DMS114 treated with DMSO at 0.1 percent for 48 hours (cell line): Measurements from ENCODE around the gene TAF4.
"Not testable (repeated sequence)": the region's sequence is repeated elsewhere in the genome, so short reads cannot be mapped to it uniquely, and the experiment has no call there.

Experiments
- DNase-seq: peaks from one replicate; lab custom pipeline; 2025; ENCODE audit not compliant: unreplicated experiment; lab: John Stamatoyannopoulos, UW

Gene TAF4, protein sequence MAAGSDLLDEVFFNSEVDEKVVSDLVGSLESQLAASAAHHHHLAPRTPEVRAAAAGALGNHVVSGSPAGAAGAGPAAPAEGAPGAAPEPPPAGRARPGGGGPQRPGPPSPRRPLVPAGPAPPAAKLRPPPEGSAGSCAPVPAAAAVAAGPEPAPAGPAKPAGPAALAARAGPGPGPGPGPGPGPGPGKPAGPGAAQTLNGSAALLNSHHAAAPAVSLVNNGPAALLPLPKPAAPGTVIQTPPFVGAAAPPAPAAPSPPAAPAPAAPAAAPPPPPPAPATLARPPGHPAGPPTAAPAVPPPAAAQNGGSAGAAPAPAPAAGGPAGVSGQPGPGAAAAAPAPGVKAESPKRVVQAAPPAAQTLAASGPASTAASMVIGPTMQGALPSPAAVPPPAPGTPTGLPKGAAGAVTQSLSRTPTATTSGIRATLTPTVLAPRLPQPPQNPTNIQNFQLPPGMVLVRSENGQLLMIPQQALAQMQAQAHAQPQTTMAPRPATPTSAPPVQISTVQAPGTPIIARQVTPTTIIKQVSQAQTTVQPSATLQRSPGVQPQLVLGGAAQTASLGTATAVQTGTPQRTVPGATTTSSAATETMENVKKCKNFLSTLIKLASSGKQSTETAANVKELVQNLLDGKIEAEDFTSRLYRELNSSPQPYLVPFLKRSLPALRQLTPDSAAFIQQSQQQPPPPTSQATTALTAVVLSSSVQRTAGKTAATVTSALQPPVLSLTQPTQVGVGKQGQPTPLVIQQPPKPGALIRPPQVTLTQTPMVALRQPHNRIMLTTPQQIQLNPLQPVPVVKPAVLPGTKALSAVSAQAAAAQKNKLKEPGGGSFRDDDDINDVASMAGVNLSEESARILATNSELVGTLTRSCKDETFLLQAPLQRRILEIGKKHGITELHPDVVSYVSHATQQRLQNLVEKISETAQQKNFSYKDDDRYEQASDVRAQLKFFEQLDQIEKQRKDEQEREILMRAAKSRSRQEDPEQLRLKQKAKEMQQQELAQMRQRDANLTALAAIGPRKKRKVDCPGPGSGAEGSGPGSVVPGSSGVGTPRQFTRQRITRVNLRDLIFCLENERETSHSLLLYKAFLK

DNA sequence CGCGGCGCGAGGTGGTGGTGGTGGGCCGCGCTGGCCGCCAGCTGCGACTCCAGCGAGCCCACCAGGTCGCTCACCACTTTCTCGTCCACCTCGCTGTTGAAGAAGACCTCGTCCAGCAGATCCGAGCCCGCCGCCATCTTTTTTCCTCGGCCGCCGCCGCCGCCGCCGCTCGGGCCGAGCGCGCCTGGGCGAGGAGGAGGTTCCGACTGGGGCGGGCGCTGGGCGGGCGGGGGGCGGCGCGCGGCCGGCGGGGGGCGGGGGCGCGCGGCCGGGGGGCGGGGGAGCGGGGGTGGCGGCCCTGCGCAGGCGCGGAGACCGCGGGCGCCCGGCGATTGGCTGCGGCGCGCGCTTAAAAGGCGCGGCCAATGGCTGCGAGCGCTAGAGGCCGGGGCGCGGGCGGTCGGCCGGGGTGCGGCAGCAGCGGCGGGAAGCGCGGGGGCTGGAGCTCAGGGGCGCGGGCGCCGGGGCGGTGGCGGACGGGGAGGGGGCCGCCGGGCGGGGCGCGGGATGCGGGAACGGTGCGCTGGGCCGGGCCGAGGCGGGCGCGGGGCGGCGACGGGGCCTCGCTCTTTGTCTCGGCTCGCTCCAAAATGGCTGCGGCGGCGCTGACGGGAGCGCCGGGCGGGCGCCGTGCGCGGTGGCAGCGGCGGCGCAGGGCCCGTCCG is at the start of gene TAF4:
Gene TAF4 (minus strand): TSS at position 208 of the 665 bp plus-strand sequence. CDS start 71 bp downstream, at position 137.
- DNase-seq = peak; percentile 40

DNA sequence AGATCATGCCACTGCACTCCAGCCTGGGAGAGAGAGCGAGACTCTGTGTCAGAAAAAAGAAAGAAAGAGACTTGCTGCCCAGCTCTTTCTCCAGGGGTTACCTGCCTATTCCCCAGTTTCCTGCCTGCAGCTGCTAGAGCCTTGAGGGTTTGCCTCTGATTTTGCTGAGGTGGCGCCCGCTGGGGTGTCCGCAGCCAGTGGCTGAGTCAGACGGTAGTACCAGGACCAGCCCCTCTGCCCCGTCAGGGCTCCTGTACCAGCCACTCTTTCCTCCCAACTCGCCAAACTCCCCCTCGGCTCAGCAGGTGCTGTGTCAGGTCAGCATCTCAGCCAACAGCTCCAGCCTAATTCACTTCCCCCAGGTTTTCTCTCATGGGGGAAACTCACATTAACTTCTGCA is 49.2 kb upstream of the TAF4 start:
- no peak for DNase-seq

DNA sequence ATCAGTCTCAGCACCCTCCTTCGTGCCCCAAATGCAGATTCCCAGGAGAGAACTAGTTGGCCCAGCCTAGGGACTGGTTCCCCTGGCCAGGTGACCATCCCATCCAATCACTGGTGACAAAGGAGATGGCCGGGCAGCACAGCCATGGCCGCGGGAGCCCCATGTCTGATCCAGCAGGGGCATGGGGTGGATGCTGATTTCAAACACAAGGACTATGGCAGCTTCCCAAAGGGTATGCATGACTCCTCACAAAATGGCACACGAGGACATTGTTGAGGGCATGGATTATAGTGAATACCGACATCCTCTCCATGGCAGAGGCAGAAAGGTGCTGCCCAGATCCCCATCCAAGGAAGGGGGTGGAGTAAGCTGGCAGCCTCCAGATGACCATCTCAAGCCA is 46.7 kb upstream of the TAF4 start:
- DNase-seq = no peak

DNA sequence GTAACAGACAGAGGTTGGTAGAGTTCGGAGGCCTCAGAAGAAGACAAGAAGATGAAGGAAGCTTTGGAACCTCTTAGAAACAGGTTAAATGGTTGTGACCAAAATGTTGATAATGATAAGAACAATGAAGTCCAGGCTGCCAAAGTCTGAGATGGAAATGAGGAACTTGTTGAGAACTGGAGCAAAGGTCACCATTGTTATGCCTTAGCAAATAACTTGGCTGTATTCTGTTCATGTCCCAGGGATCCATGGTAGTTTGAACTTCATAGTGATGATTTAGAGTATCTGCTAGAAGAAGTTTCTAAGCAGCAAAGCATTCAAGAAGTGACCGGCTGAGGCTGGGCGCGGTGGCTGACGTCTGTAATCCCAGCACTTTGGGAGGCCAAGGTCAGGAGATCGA is 45.5 kb upstream of the TAF4 start:
- DNase-seq = no peak

DNA sequence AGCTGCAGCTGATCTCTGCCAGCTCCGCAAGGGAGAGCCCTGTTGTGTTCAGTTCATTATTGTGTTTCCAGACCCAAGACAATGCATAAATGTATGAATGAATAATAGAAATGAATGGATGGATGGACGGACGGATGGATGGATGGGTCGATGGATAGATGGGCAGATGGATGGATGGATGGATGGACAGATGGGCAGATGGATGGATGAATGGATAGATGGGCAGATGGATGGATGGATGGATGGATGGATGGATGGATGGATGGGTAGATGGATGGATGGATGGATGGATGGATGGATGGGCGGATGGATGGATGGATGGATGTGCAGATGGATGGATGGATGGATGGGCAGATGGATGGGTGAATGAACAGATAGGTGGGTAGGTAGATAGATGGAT is 39.9 kb upstream of the TAF4 start:
- no peak for DNase-seq

DNA sequence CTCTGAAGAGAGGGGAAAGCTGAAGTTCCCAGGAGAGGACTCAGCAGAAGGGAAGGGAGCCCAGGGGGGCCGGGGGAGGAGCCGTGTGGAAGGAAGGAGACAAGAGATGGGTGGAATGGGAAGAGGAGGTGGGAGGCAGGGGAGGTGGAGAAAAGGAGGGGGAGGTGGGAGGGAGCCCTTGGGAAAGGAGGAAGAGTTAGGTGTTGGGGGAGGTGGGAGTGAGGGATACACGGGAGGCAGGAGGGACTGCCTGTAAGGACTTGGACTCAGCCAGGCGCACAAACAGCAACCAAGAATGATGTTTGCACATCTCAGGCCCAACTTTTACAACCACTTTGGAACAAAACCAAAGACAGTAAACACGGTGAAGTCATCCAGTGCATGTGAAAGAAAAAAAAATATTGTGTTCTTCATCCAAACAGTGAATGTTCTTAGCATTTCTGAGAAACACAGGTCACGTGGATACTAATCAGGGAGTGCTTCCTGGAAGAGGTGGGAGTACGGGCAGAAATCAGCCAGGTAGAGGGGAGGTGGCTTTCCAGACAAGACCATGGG is 39.2 kb upstream of the TAF4 start:
- no peak for DNase-seq

DNA sequence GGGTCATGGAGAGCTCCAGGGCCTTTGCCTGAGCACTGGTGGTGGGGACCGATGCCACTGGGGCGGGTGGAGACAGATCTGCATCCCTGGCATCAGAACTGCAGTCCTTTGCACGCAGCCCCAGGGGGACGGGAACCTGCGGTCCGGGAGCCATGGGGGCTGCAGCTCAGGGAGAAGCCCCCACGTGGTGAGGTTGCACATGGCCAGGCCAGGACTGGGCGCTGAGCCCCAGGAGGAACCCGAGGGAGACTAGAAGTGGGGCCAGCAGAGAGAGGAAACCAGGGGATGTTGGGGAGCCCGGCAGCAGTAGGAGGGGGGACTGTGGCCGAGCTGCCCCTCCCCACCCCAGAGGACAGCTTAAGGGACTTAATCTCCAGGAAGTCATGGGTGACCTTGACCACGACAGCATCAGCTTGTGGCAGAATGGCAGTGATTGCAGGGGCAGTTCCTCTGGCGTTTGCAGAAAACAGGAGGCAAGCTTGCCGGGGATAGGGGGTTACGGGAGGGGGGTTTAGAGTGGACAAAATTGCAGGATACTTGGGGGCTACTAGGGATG is 38.6 kb upstream of the TAF4 start:
- DNase-seq = no peak

DNA sequence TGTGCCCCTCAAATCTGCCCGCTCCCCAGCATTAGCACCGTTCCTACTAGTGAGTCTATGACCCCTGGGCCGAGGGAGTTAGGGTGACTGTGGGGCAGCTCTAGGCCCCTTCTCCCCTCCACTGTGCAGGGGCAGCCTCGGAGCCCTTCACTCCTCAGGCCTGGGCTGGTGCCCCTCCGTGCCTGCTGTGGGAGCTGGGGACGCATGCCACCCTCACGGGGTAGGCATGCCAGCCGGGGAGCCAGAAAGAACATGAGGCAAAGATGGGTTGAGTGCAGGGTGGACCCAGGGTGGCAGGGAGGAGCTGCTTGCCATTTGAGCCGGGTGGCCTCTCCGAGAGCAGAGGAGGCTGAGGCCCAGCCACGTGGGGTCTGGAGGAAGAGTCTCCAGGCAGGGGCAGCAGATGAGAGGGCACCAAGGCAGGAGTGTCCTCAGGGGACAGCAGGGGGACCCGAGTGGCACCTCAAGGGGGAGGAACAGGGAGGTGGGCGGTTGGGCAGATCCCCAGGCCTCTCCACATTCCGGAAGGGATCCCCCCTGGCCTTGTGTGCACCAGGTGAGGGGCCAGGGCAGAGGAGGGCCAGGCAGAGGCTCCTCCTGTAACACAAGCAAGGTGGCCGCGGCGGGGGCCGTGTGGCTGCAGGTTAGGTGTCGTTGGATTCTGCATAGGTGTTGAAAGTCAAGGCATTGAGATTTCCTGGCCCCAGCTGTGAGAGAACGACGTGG is 38.0 kb upstream of the TAF4 start:
- no peak for DNase-seq

DNA sequence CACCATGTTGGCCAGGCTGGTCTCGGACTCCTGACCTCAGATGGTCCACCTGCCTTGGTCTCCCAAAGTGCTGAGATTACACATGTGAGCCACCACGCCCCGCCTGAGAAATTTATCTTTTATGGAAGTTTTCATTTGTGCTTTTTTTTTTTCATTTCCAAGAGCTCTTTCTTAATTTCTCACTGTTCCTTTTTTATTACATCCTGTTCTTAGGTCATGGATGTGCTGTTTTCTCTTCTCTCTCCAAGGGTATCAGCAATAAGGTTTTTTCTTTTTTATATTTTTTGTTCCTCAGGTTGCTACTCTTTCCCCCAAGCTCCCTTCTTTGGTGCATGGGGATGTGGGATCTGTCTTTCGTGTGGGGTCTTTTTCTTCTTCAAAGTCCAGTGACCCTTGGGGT is 35.4 kb upstream of the TAF4 start:
- no peak for DNase-seq

DNA sequence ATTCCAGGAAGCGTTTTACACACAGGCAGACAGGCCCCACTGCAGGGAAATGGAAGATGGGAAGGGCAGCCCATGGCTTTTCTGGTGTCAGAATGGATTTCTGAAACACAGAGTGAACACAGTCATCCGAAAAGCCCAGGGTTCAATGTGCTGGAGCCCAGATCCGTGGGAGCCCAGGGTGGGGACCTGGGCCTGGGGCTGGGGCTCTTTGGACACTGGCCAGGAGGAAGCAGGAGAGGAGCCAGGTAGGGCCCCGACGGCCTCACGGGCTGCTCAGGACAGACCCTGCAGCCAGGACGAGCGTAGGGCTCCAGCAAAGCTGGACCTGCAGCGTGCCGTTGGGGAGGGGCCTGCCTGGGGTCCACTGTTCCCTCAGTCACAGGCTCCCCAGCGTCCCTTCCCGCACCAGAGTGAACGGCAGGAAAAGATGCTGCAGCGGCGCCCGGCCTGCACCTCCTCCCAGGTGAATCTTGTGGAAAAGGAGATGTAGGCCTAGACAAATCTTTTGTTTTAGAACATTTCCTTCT is 32.3 kb upstream of the TAF4 start:
- no peak for DNase-seq

DNA sequence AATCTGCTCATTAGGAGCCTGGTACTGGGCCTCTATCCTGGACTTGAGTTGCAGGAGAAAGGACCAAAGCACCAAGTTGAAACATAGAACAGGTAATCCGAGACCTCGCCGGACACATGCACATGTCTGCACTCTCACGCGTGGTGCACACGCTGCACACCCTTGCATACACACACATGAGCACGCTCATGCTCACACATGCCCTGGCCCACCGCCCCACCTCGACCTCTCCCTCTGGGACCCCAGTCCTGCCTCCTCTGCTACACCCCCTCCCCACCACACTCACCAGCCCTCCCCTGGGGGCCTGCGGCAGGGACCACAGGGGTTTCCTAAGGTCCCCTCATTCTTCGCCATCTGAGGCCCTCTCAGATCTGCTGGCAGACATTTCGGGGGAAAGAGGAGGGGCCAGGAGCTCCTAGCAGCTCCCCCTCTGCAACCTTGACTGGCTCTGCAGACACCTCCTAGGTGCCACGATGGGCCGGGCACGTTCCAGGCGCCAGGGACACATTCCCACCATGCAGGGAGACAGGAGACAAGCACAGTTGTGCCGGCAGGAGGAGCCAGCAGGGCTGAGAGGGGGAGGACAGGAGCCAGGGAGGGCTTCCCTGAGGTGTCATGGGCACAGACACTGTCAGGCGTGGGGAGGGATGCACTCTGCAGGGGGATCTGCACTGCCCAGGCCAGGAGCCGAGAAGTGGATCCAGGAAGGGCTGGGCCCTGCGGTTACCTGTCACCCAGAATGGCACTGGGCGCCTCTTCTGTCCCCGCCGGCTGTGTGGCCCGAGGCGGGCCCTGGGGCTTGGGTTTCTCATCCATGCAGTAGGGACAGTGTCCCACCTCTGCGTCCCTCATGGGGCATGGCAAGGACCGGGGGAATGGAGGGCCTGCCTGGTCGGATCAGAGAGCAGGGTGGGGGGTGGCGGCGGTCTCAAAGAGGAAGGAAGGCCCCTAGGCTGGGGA is 31.0 kb upstream of the TAF4 start:
- no peak for DNase-seq

DNA sequence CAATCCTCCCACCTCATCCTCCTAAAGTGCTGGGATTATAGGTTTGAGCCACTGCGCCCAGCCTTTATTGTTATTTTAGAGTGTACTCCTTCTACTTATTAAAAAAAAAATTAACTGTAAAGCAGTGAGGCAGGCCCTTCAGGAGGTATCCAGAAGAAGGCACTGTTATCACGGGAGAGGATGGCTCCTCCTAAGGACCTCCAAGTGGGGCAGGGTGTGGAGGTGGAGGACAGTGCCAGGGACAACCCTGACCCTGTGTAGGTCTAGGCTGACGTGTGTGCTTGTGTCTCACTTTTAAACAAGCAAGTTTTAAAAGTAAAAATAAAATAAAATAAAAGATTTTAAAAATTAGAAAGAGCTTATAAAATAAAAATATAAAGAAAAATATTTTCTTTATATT is 23.7 kb upstream of the TAF4 start:
- DNase-seq = no peak

DNA sequence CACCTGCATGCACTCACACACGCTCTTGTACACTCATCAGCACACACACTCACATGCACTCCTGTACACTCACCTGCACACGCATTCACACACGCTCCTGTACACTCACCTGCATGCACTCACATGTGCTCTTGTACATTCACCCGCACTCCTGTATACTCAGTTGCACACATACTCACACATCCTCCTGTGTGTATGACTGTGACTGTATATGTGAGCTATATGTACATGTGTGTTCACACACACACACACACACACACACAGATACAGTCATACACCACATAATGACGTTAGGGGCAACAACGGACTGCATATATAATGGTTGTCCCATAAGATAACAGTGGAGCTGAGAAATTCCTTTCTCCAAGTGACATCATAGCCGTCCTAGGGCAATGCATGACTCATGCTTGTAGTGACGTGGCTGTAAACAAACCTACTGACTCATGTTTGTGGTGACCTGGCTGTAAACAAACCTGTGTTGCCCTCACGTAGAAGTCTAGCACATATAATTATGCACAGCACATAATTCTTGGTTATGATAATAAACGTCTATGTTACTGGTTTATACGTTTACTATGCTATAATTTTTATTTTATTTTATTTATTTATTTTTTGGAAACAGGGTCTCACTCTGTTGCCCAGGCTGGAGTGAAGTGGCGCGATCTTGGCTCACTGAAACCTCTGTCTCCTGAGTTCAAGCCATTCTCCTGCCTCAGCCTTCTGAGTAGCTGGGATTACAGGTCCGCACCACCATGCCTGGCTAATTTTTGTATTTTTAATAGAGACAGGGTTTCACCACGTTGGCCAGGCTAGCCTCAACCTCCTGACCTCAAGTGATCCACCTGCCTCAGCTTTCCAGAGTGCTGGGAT is 22.8 kb upstream of the TAF4 start:
- no peak for DNase-seq

DNA sequence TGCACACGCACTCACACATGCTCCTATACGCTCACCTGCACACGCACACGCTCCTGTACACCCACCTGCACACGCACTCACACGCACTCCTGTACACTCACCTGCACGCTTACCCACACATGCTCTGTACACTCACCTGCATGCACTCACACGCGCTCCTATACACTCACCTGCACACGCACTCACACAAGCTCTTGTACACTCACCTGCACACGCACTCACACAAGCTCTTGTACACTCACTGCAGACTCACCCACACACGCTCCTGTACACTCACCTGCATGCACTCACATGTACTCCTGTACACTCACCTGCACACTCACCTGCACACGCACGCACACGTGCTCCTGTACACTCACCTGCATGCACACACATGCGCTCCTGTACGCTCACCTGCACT is 22.0 kb upstream of the TAF4 start:
- no peak for DNase-seq

DNA sequence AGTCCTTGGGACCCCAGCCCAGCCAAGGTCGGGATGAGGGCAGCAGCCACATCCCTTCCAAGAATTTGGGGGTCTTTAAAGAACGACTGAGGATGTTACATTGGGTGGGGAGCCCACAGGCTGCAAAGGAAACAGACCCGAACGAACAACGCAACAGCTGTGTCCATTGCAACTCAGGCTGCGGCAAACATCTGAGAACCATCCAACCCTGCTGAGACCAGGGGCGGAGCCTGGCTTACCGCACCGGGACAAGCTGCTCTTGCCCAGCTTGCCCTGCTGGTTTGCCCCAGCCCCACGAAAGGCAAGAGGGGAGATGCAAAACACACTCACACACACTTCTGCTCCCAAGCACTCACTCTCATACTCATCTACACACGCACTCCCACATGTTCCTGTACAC is 21.5 kb upstream of the TAF4 start:
- no peak for DNase-seq

DNA sequence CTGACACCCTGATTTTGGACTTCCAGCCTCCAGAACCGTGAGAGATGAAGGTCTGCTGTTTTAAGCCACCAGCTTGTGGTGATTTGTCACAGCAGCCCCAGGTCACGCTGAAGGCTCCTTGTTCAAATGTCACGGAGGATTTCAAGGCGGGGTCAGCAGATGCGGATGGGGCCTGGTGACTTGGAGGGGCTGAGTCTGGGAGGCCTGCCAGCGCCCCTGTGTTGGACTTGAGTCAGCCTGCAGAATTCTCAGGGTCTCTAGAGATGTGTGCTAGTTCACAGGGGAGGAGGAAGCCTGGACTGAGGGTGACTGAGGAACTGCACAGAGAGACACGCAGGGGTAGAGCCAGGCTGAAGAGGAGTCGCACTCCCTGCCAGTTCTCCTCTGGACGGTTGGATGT is 19.5 kb upstream of the TAF4 start:
- no peak for DNase-seq

DNA sequence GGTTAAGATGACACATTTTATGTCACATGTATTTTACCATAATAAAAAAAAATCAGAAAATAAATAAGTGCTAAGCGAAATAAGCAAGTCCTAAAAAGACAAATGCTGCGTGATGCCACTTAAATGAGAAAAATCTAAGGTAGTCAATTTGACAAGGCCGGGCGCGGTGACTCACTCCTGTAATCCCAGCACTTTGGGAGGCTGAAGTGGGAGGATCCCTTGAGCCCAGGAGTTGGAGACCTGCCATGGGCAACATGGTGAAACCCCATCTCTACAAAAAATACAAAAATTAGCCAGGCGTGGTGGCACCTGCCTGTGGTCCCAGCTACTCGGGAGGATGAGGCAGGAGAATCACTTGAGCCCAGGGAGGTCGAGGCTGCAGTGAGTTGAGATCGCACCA is 18.5 kb upstream of the TAF4 start:
- DNase-seq = not testable (repeated sequence)

DNA sequence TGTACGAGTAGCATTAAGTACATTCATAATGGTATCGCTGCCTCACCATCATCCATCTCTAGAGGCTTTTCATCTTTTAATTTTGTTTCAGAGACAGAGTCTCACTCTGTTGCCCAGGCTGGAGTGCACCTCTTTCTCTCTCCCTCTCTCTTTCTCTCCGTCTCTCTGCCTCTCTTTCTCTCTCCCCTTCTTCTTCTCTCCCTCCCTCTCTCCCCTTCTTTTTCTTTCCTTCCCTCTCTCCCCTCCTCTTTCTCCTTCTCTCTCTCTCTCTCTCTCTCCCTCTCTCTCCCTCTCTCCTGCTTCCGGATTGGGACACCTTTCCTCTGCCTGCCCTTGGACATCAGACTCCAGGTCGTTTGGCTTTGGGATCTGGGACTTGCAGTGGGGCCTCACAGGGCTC is 17.6 kb upstream of the TAF4 start:
- no peak for DNase-seq
